K562 (cell line): ENCODE data around the gene SLC38A8. TPM values are rescaled to one million over a fixed set of nuclear protein-coding genes. Genes with fewer than 3 reads are reported as not detected.
A peak's percentile ranks its signal among the peaks of the same experiment; 100 is the strongest.

ENCODE experiments used
- BHLHE40 ChIP-seq: IDR thresholded peaks from 2 replicates; pipeline ENCODE4 v1.6.1; 2011; ENCODE audit warnings: low read length, improper control_type of control experiment
- CTCFL ChIP-seq: IDR thresholded peaks from 2 replicates; pipeline ENCODE4 v1.6.1; 2011; ENCODE audit warnings: borderline replicate concordance, low read depth, mild to moderate bottlenecking, moderate library complexity, low read length; ENCODE audit not compliant: insufficient read depth, poor library complexity, severe bottlenecking
- DACH1 ChIP-seq: fragments of 450-650 bp; IDR thresholded peaks from 2 replicates; pipeline ENCODE4 v1.6.1; 2018; ENCODE audit not compliant: partially characterized antibody
- GABPB1 ChIP-seq: sonication (generic); formaldehyde crosslinking; IDR thresholded peaks from 2 replicates; pipeline ENCODE4 v1.8.0; 2022; ENCODE audit warnings: mild to moderate bottlenecking, missing genetic modification reagents
- HDGF ChIP-seq: fragments of 450-650 bp; IDR thresholded peaks from 2 replicates; pipeline ENCODE4 v1.6.1; 2016
- PKNOX1 ChIP-seq: fragments of 450-650 bp; IDR thresholded peaks from 2 replicates; pipeline ENCODE4 v1.6.1; 2016
- RBM39 ChIP-seq: fragments of 200-400 bp; formaldehyde crosslinking; optimal IDR thresholded peaks from 2 replicates; pipeline ENCODE3; 2018; ENCODE audit warnings: low read depth, low read length
- RERE ChIP-seq: sonication (generic); formaldehyde crosslinking; IDR thresholded peaks from 2 replicates; pipeline ENCODE4 v1.8.0; 2023; ENCODE audit warnings: missing genetic modification reagents, mild to moderate bottlenecking, borderline replicate concordance
- SNIP1 ChIP-seq: fragments of 450-650 bp; IDR thresholded peaks from 2 replicates; pipeline ENCODE4 v1.7.1; 2017; ENCODE audit warnings: low read depth, mild to moderate bottlenecking
- SRSF9 ChIP-seq: fragments of 200-400 bp; formaldehyde crosslinking; IDR thresholded peaks from 2 replicates; pipeline ENCODE4 v1.6.1; 2017; ENCODE audit warnings: low read depth, low read length, borderline replicate concordance
- TCF15 ChIP-seq: fragments of 250-450 bp; sonication (Bioruptor Pico); IDR thresholded peaks from 2 replicates; pipeline ENCODE4 v1.8.0; 2022; ENCODE audit warnings: moderate library complexity, mild to moderate bottlenecking, inconsistent platforms
- USF1 ChIP-seq: sonication (generic); formaldehyde crosslinking; IDR thresholded peaks from 2 replicates; pipeline ENCODE4 v1.9.0; 2022; ENCODE audit warnings: mild to moderate bottlenecking, missing genetic modification reagents
- XRCC5 ChIP-seq: fragments of 200-400 bp; formaldehyde crosslinking; IDR thresholded peaks from 2 replicates; pipeline ENCODE4 v1.6.1; 2017; ENCODE audit warnings: low read depth, mild to moderate bottlenecking, low read length
- ZFP36 ChIP-seq: fragments of 150-350 bp; IDR thresholded peaks from 2 replicates; pipeline ENCODE4 v1.6.1; 2018; ENCODE audit warnings: low read length, low read depth; ENCODE audit not compliant: partially characterized antibody
- ZNF165 ChIP-seq: fragments of 250-450 bp; sonication (Bioruptor Pico); IDR thresholded peaks from 2 replicates; pipeline ENCODE4 v1.4.0; 2020; ENCODE audit warnings: borderline replicate concordance
- ZNF174 ChIP-seq: fragments of 250-450 bp; sonication (Bioruptor Pico); IDR thresholded peaks from 2 replicates; pipeline ENCODE4 v1.4.0; 2020; ENCODE audit warnings: mild to moderate bottlenecking
- ZNF217 ChIP-seq: sonication (generic); formaldehyde crosslinking; IDR thresholded peaks from 2 replicates; pipeline ENCODE4 v1.8.0; 2022; ENCODE audit warnings: mild to moderate bottlenecking, missing genetic modification reagents
- ZNF583 ChIP-seq: fragments of 250-450 bp; sonication (Bioruptor Pico); IDR thresholded peaks from 2 replicates; pipeline ENCODE4 v1.4.0; 2020
- ZNF778 ChIP-seq: fragments of 450-650 bp; formaldehyde crosslinking; IDR thresholded peaks from 2 replicates; pipeline ENCODE4 v1.4.0; 2020; ENCODE audit warnings: mild to moderate bottlenecking, moderate library complexity
- polyA plus RNA-seq, 8 experiments: library from polyadenylated mRNA; depleted of rRNA in 4 of 8; stranded (reverse) in 5 of 8; unstranded in 3 of 8; fragments of >200 nt; fragmentation: Nextera tagmentation in 2 of 8; fragmentation: Illumina TruSeq in 1 of 8; extraction: Ambion mirVana in 2 of 8; extraction: Trizol in 1 of 8; gene quantifications; 2 replicates each; pipeline versions ENCODE4 v1.2.1 to v1.2.3, GENCODE V29; 2011 to 2014; ENCODE audit warnings: inconsistent platforms in 1 of 8, missing spikeins in 1 of 8
- total RNA-seq, 7 experiments: library from RNA; depleted of rRNA in 6 of 7; stranded (reverse); fragments of >200 nt in 6 of 7; fragmentation: Illumina TruSeq in 2 of 7; extraction: Trizol in 2 of 7; gene quantifications; 2 replicates each; pipeline versions ENCODE4 v1.2.1 to v1.2.3, GENCODE V29; 2011 to 2021; ENCODE audit warnings: low replicate concordance in 1 of 7

The SLC38A8 gene
- total and polyA plus RNA-seq, 9 of the 15 experiments (the other 6 are each of a cell fraction or from before 2014, with no cell fraction given): 0.28 TPM; not detected in 8

GRCh38 chr16:84084570-84085270, 42.1 kb upstream of the SLC38A8 start (continued):
- peak; percentile 23; the same call in 1 of the 2 replicates for TF ChIP-seq USF1 (CRISPR knock-in tag)
- no peak for TF ChIP-seq DACH1
- TF ChIP-seq ZNF778: no peak
- peak; percentile 13 for TF ChIP-seq ZFP36
- no peak; the same call in 1 of the 2 replicates for TF ChIP-seq HDGF
- no peak for TF ChIP-seq ZNF583 (CRISPR knock-in tag)
- no peak for TF ChIP-seq ZNF217 (CRISPR knock-in tag)
- TF ChIP-seq CTCFL: peak; percentile 59
- TF ChIP-seq SRSF9: no peak
- TF ChIP-seq ZNF174 (CRISPR knock-in tag): no peak
- no peak for TF ChIP-seq RBM39
- TF ChIP-seq PKNOX1: 0 out of 2 replicates have a peak, but pooled peaks have one; percentile 22
- TF ChIP-seq GABPB1 (CRISPR knock-in tag): 0 out of 2 replicates have a peak, but pooled peaks have one; percentile 29
- TF ChIP-seq ZNF165 (CRISPR knock-in tag): no peak
- peak; percentile 29; the same call in 1 of the 2 replicates for TF ChIP-seq BHLHE40
- no peak for TF ChIP-seq TCF15 (CRISPR knock-in tag)
- no peak for TF ChIP-seq SNIP1
- 0 out of 2 replicates have a peak, but pooled peaks have one; percentile 44 for TF ChIP-seq XRCC5
- TF ChIP-seq RERE: no peak
